Ureter (tissue), 1 donor: ENCODE measurements around the gene PAQR7. TPM values are rescaled to one million over a fixed set of nuclear protein-coding genes. Genes with fewer than 3 reads are reported as not detected.

Experiments used
- DNase-seq: peaks from one replicate; pipeline ENCODE4 v3.0.0-alpha.2; 2020; ENCODE audit warnings: low spot score
- total RNA-seq: library from RNA; stranded (reverse); gene quantifications from one replicate; pipeline ENCODE4 v1.2.4, GENCODE V29; 2023
- donor health status: DM: yes; HTN: yes; CAD: no.

PAQR7 gene
- total RNA-seq, 1 donor from 2014 or later = 60.8 TPM

DNA sequence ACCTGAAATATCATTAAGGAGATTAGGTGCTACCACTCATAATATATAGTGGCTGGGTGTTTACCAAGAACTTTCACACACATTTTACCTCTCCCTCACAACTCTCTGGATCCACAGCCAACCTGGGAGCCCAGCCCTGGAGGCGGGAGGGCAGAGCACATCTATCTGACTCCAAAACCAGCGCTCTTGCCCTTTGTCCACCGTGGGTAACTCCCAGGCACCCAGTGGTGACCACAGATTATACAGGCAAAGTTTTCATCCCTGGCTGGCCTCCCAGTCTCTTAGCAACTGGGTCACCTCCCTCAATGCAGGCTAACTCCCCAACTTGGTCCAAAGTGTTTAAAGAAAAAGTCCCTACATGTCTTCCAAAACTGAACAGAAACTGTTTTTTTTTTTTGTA lies 2.4 kb downstream of the PAQR7 start:
- no peak for DNase-seq

DNA sequence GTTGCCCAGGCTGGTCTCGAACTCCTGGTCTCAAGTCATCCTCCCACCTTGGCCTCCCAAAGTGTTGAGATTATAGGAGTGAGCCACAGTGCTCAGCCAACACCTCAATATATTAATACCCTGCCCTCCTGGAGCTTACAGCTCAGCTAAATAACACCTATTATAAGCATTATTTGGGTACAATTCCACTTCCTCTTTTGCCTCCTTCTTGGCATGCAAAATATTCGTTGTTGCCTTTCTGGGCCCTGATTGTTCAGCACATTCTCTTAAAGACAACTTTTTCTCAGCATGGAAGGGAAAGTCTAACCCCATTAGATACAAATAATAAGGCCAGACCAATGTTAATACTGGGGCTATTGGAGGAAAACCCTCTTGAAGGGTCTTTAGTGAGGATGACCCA lies 2.8 kb downstream of the PAQR7 start:
- DNase-seq = no peak

DNA sequence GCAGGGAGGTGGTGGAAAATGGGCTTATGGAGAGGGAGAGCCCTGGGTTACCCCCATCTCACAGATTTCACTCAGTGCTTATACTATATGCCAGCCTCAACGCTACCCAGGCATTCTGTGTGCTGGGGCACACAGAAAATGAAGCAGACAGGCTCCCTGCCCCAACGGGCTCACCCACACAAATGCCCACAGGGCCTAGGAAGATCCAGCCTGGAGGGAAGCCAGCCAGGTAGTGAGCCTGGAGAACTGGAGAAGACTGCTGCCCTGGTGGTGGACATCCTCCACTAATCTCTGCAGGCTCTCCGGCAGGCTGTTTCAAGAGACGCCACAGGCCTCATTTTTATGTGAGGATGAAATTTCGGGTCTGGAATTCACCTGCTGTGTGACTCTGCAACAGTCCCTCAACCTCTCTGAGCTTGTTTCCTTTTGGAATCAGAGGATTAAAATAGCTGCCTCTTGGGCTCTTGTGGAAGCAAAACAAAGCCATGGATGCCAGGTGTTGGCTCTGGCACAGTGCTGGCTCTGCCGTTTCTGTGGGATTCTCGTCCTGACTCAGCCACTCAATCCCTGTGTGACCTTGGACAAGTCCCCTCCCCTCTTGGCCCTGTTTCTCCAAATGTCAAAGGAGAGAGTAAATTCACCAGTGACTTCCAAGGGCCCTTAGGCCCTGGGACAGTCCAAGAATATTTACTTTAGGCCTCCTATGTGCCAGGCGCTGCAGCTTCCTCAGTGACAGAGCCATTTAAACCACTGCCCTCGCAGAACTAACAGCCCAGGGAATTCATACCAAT lies 3.6 kb downstream of the PAQR7 start:
- DNase-seq = no peak

DNA sequence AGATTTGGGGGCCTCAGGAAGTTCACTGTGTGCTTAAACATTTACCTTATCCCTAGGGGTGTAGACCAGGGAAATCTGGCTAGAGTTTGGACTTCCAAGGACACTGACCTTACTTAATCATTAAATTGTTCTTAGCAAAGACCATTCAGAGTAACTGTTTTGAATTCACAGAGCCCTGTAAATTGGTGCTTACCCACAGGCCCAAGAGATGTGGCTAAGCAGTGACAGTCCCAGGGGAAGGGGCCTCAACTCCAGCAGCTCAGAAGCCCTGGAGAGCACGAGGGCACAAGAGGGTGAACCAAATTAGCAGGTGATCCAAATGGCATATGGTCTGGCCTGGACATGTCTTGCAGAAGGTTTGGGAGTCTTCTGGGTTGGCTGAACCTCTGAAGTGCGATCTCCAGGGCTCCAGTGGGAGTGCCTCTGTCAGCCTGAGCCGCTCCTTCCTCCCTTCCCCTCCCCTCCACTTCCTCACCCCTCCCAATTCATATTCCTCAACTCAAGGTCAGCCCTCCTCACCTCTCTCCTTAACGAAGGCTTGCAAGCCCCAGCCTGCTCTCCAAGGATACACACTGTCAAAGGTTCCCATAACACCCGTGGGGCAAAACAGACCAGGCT lies 4.3 kb downstream of the PAQR7 start:
- peak; percentile 69 for DNase-seq

DNA sequence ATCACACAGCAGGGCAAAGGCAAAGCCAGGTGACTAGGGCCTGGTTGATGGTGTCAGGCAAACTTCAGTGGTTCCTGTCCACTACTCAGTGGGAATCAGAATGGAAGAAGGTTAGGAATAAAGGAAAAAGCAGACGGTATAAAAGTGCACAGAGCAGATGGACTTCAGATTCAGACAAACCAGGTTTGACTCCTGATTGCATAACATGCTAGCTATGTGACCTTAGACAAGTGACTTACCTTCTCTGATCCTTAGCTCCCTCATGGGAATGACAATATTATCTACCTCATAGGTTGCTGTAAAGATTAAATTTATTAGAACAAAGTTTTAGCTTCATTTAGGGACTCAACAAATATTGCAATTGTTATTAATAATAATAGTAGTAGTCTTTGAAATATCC lies 4.9 kb downstream of the PAQR7 start:
- no peak for DNase-seq

DNA sequence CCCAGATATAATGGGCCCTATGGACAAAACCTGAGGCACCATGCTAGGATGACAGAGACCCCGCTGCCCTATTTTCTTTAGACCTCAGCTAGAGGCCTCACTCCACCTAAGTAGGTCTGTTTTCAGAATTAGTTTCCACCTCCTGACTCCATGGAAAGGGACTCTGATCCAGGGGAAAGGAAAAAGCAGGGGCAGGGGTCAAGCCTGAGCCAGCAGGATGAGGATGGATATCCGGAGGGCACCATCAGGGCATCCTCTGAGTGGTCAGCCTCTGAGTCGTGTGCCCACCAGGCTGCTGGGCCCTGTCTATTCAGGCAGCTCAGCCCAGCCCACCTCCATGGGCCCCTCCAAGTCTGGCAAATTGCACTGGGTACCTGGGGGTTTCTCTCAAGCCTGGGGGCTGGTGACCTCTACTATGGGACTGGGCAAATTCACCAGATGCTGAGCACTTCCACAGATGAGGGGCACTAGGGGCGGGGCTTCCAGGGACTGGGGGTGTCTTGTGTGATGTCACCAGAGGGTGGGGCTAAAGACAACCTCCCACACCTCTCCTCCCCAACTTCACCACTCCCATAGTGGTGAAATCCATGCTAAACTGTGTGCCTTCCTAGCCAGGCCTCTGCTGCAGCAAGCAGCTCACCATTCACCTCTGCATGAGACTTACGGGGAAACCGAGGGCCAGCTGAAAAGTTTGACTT lies 5.5 kb downstream of the PAQR7 start:
- no peak for DNase-seq

DNA sequence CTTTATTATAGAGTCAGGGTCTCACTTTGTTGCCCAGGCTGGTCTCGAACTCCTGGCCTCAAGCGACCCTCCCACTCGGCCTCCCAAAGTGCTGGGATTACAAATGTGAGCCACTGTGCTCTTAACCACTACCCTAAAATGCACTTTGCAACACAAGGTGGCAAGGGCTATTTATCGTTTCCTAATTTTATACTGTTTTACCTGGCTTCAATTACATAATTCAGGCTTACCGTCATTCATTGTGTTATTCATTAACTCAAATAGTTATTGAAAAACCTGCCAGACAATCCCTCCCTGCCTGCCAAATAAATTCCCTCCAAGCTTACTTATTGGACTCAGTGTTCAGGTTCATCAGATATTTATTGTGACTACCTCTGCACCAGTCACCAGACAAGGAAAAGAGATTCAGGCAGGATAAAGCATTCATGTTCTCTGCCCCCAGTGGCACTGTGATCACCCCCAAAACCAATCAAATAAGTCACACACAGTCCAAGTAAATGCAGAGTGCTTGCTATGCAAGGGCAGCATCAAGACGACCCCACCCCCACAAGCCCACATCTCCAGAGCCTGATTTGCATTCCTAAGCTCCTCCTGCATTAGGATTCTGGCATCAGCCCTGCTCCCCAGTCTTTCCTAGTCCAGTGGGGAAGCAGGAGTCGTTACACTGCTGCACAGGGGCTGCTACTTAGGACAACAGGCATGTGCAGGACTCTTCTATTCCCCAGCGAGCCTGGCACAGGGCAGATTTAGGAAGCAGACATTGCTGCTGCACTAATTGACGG lies 8.1 kb downstream of the PAQR7 start:
- DNase-seq = peak; percentile 43

DNA sequence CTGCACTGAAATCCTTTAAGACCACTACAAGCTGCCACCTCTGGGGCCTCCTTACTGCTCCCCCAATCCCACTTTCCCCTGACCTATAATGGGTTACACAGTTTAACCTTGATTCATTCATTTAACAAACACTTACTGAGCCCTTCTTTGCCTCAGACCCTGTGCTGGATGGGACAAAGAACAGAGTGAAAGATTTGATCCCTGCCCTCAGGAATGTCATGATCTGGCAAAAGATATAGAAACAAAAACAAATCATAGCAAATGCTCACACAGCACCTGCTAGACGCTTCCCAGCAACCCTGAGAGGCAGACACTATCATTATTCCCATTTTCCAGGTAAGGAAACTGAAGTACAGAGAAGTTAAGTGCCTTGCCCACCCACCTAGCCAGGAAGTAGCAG lies 9.2 kb downstream of the PAQR7 start:
- DNase-seq = peak; percentile 20

DNA sequence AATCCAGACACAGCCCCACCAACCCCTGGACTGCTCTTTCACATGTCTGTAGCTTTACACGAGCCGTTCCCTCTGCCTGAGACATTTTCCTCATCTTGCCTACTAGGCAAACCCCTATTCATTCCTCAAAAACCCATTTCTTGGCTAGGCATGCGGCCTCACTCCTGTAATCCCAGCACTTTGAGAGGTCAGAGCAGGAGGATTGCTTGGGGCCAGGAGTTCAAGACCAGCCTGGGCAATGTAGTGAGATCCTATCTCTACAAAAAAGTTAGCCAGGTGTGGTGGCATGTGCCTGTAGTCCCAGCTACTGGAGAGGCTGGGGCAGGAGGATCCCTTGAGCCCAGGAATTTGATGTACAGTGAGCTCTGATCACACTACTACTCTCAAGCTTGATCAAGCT lies 11.1 kb downstream of the PAQR7 start:
- DNase-seq = no peak

DNA sequence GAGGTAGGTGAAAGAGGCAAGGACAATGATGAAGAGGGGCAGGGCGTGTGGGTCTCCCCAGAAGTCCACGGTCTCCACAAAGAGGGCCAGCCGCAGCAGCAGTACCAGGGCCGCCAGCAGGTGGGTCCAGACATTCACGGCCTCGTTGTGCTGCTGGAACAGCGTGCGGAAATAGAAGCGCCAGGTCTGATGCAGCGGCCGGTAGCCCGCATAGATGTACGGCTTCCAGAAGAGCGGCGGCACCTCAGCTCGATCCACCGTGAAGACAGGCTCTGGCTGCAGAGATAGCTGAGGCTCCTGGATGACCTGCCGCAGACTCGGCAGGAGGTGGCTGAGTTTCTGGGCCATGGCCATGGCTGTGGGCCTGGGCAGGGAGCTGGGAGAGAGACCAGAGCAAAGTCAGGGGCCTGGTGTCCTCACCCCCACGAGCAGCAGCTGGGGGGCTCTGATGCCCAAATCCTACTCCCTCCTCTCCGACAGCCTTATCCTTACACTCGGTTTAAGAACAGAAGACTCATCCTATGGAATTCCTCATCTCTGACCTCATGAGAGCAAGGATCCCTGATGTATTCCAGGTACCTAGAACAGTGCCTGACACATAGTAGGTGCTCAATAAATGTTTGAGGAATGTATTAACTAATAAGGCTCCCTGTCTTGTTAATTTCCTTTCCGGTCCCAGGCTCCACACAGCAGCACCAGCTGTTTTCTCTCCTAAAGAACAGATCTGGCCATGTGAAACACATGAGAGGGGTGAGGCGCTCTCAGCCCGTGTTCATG lies 11.8 kb downstream of the PAQR7 start:
- DNase-seq = peak; percentile 42

DNA sequence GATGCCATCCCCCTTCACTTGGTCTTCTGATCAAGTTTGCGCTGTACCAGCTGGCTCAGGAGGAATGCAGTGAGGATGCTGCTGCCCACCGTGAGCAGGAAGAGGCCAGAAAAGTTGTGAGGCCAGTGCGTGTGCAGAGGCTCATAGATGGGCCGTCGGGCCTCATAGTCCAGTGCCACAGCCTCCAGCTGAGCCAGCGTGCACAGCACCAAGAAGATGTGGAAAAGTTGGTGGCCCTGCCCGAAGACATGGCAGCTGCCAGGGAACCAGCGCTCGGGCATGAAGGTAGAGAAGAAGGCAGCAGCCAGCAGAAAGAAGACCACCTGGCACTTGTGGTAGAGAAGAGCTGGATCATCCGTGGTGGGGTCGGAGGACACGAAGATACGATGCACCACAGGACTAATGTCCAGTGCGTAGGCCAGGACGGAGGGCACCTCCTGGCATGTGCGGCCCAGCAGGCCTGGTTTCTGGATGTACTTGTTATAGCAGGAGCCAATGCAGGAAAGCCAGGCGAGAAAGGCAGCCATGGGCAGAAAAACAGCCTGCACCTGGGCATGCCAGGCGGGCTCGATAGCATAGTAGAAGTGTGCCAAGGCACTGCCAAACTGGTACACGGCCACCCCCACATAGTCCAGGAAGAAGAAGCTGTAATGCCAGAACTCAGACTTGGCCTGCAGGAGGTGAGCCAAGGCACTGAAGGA lies 12.6 kb downstream of the PAQR7 start:
- DNase-seq = peak; percentile 38

DNA sequence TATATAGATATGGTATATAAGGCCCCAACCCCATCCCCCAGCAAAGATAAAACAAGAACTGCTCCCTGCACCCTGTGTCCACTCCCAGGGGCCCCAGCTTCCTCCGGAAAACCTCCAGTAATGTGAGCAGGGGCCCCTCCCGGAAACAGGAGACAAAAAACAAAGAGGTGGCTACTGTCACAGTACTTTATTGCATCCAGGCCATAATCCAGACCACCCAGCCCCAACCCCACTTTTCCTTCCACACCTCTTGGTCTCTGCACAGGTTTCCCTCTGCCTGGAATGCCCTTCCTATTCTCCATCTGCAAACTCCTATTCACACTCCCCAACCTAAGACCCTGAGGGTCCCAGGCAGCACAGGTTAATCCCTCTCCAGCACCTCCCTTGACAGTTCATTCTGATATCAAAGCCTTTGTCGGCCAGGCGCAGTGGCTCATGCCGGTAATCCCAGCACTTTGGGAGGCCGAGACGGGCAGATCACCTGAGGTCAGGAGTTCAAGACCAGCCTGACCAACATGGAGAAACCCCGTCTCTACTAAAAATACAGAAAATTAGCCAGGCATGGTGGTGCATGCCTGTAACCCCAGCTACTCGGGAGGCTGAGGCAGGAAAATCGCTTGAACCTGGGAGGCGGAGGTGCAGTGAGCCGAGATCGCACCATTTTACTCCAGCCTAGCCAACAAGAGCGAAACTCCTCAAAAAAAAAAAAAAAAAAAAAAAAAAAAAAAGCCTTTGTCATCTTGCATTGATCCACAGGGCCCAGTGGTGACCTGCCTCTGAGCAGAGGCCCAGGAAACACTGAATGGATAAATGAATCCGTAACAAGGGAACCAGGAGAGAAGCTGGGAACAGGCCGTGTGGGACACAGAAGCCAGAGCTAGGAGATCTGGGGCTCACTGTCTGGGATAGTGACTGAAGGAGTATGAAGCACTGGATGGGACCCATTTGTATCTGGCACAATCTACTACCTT lies 13.9 kb downstream of the PAQR7 start:
- DNase-seq = no peak

DNA sequence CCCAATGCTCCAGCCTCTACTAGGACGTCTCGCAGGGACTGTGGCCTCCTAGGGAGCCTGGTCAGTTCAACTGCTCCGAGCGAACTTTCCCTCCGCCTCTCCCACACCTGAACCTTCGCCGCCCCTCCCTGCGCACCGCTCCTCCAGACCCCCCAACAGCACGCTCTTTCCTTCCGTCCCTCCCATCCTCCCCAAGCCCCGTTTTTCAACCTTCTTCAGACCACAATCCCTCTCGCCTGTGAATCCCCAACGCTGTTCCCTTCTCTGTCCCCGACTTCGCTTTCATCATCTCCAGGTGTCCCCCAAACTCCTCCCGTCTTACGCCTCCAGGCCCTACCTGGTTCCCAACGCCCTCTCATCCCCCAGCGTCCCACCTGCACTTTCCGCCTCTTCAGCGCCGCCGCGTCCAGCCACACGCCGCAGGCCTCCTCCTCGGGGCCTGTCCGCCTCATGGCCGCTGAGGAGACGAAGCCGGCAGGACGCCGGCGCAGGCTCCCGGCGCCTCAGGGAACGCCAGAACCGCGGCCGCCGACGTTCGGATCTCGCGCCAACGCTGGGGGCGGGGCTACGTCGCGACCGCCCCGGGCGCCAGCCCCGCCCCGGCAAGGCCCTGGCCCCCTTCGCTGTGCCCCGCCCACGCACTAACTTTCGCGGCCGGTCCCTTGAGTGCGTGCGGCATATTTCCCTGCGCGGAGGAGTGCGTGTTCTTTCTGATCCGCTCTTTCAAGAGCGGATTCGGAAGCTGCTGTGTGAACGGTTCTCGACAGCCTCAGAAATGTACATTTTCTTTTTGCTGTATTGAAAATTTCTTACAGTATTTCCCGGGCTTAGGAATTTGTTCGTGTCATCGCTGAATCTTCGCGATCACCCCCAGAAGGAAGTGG lies 16.4 kb downstream of the PAQR7 start, which contains the start of gene AUNIP:
TSS of gene AUNIP (minus strand) at position 552 of the 884 bp plus-strand sequence. CDS start at position 452, 100 bp downstream.
- DNase-seq = peak; percentile 88

DNA sequence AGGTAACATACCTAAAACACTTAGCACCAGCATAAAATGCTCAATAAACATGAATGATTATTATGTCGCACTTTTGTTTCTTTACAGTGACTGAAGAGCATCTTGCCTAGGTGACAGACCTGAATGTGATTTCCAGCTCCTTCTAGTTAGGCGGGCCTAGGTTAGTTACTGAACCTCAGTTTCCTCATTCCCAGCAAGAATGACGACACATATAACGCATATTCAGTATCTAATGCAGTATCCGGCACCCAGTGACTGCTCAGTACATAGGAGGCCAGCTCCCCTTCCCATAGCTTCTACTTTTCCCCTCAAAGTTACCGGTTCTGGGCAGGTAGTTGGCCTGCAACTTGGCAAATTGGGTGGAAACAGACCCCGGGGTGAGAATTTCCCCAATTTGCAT lies 17.0 kb downstream of the PAQR7 start:
- no peak for DNase-seq

DNA sequence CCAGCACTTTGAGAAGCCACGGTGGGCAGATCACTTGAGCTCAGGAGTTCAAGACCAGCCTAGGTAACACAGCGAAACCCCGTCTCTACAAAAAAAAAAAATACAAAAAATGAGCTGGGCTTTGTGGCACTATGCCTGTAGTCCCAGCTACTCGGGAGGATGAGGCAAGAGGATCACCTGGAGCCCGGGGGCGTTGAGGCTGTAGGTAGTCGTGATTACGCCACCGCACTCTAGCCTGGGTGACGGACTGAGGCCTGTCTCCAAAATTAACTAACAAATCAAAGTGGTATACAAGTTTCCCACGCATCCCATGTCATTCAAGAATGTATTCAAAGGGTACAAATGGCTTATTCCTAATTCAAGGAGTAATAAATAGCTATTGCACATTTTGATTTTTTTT lies 18.7 kb downstream of the PAQR7 start:
- DNase-seq = no peak

DNA sequence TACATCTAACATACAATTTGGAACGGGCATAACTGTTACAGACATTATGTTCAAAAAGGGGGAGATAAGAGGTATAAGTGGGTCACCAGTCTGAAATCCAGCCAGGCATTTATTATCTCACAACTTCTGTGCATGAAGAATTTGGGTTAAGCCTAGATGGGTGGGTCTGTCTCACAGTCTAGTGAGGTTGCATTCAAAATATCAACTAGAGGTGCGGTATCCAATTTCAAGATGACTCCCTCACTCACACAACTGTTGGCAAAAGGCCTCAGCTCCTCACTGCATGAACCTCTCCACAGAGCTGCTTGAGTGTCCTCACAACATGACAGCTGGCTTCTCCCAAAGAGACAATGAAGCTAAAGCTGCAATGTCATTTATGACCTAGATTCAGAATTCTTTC lies 21.0 kb downstream of the PAQR7 start:
- DNase-seq = no peak

DNA sequence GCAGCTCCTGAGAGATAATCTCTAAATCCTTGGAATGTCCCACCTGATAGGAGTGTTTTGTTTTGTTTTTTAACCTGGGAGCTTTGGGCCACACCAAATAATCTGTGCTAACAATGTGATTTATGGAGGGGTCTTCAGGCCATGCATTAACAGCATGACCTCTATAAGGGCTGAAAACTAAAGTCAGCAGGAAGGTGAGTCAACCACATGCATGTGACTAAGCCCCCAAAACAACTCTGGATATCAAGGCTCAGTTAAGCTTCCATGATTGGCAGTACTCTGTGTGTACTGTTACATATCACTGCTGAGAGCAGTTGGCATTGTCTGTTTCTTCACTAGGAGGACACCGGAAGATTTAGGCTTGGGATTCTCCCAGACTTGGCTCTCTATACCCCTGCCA lies 27.0 kb downstream of the PAQR7 start:
- DNase-seq = no peak

DNA sequence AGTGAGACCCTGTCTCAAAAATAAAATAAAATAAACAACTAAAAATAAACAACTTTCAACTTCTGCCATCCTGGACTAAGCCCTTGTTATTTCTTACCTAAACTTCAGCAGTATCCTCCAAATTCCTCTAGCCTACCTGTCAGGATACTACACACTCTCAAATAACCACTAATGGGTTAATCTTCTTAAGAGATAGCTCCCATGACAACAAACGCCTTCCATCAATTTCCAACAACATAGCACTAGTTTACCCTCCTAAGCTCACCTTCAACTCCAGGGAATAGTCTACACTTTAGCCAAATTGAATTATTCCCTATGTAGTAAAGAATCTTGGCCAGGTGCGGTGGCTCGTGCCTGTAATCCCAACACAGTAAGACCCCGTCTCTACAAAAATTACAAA lies 27.6 kb downstream of the PAQR7 start:
- no peak for DNase-seq
